Measurements from ENCODE around the gene SOWAHD. TPM values are rescaled to one million over a fixed set of nuclear protein-coding genes. Genes with fewer than 3 reads are reported as not detected.
A peak's percentile ranks its signal among the peaks of the same experiment; 100 is the strongest.

SOWAHD gene
- total RNA-seq, 1 donor from 2014 or later, result 1.5 TPM

- DNase-seq (ENCODE audit: extremely low spot score, unreplicated experiment), result no peak
- Mint-ChIP-seq H3K27me3 (ENCODE audit: unreplicated experiment) (no peaks in the 10 kb centered on the region), H3K27ac (ENCODE audit: unreplicated experiment) (no peak overlapping the region), H3K36me3 (ENCODE audit: unreplicated experiment) (no peaks in the 10 kb centered on the region), H3K4me3 (ENCODE audit: unreplicated experiment) (no peak overlapping the region), H3K4me1 (ENCODE audit: unreplicated experiment) (no peaks in the 10 kb centered on the region), H3K9me3 (ENCODE audit: unreplicated experiment) (no peaks in the 10 kb centered on the region)
- no peak for TF ChIP-seq CTCF (IDR thresholded peaks at IDR 0.05)
Measured at GRCh38 chrX:119775517-119776238, 17.3 kb downstream of the SOWAHD start.

DNA sequence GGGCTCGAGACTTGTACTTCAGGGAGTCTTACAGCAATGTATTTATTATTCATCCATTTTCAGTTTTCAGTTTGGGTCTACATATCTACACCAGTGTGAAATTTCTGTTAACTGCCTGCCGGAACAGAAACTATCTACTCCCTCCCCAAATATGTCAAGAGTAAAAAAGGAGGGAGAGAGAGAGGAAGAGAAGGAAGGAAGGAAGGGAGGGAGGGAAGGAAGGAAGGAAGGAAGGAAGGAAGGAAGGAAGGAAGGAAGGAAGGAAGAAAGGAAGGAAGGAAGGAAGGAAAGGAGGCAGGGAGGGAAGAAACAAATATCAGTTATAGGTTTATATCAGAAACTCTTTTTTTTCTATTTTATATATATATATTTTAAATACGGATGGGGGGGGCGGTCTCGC, 20.4 kb downstream of the SOWAHD start:
- Mint-ChIP-seq H3K9me3 (ENCODE audit: unreplicated experiment) (no peaks in the 10 kb centered on the region), H3K36me3 (ENCODE audit: unreplicated experiment) (peaks cover 2% of the 10 kb centered on the region), H3K4me3 (ENCODE audit: unreplicated experiment) (no peak overlapping the region), H3K27me3 (ENCODE audit: unreplicated experiment) (no peaks in the 10 kb centered on the region), H3K4me1 (ENCODE audit: unreplicated experiment) (no peaks in the 10 kb centered on the region), H3K27ac (ENCODE audit: unreplicated experiment) (no peak overlapping the region)
- no peak for TF ChIP-seq CTCF (IDR thresholded peaks at IDR 0.05)
- DNase-seq (ENCODE audit: extremely low spot score, unreplicated experiment), result no peak

DNA sequence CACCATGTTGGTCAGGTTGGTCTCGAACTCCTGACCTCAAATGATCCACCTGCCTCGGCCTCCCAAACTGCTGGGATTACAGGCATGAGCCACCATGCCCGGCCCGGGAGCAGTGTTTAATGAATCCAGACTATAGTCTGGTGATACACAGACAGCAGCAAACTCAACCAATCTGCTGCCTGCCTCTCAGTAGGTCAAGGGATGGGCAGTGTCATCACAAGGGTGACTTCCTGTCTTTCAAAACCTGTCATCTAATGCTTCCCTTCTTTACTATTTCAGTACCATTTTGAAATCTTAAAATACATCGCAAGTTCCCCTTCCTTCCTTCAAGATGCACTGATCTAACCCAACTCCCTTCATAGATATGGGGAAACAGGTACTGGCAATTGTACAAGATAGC, 24.6 kb downstream of the SOWAHD start:
- peaks cover 8% of the 10 kb centered on the region for H3K4me1 Mint-ChIP-seq (ENCODE audit: unreplicated experiment)
- no peaks in the 10 kb centered on the region for H3K9me3 Mint-ChIP-seq (ENCODE audit: unreplicated experiment)
- no peak for TF ChIP-seq CTCF (IDR thresholded peaks at IDR 0.05)
- no peak overlapping the region for H3K27ac Mint-ChIP-seq (ENCODE audit: unreplicated experiment)
- no peak overlapping the region for H3K4me3 Mint-ChIP-seq (ENCODE audit: unreplicated experiment)
- peaks cover 4% of the 10 kb centered on the region for H3K36me3 Mint-ChIP-seq (ENCODE audit: unreplicated experiment)
- DNase-seq (ENCODE audit: extremely low spot score, unreplicated experiment), result no peak
- no peaks in the 10 kb centered on the region for H3K27me3 Mint-ChIP-seq (ENCODE audit: unreplicated experiment)

GRCh38 chrX:119784747-119785446, 26.5 kb downstream of the SOWAHD start:
- H3K4me1 Mint-ChIP-seq (ENCODE audit: unreplicated experiment), result peaks cover 22% of the 10 kb centered on the region
- TF ChIP-seq CTCF (IDR thresholded peaks at IDR 0.05), result peak; percentile 49
- no peaks in the 10 kb centered on the region for H3K9me3 Mint-ChIP-seq (ENCODE audit: unreplicated experiment)
- no peak overlapping the region for H3K4me3 Mint-ChIP-seq (ENCODE audit: unreplicated experiment)
- peaks cover 10% of the 10 kb centered on the region for H3K36me3 Mint-ChIP-seq (ENCODE audit: unreplicated experiment)
- no peak for DNase-seq (ENCODE audit: extremely low spot score, unreplicated experiment)
- H3K27ac Mint-ChIP-seq (ENCODE audit: unreplicated experiment), result no peak overlapping the region
- no peaks in the 10 kb centered on the region for H3K27me3 Mint-ChIP-seq (ENCODE audit: unreplicated experiment)

GRCh38 chrX:119790977-119791436, 32.6 kb downstream of the SOWAHD start:
- Mint-ChIP-seq H3K4me3 (ENCODE audit: unreplicated experiment) (peak overlapping the region; percentile 89), H3K4me1 (ENCODE audit: unreplicated experiment) (peaks cover 31% of the 10 kb centered on the region), H3K27ac (ENCODE audit: unreplicated experiment) (peak overlapping the region; percentile 96), H3K36me3 (ENCODE audit: unreplicated experiment) (peaks cover 6% of the 10 kb centered on the region), H3K9me3 (ENCODE audit: unreplicated experiment) (no peaks in the 10 kb centered on the region), H3K27me3 (ENCODE audit: unreplicated experiment) (no peaks in the 10 kb centered on the region)
- no peak for DNase-seq (ENCODE audit: extremely low spot score, unreplicated experiment)
- TF ChIP-seq CTCF (IDR thresholded peaks at IDR 0.05), result peak; percentile 17

All from osteocyte (in vitro differentiated cells).